DND-41 (cell line): ENCODE data around the gene TGIF1.

Source experiments
- CTCF ChIP-seq: IDR thresholded peaks from 2 replicates; pipeline ENCODE4 v1.5.1; 2012; ENCODE audit warnings: borderline replicate concordance, low read length, moderate library complexity, mild to moderate bottlenecking; ENCODE audit not compliant: poor library complexity, severe bottlenecking; ENCODE audit errors: extremely low read depth
- EZH2 ChIP-seq: IDR thresholded peaks from 3 replicates; pipeline ENCODE4 v1.6.1; 2012; ENCODE audit warnings: borderline replicate concordance, low read depth, mild to moderate bottlenecking, moderate library complexity, low read length, inconsistent platforms; ENCODE audit not compliant: severe bottlenecking

GRCh38 chr18:3444954-3445353 is 5.0 kb upstream of the TGIF1 start:
- TF ChIP-seq CTCF (no peak), EZH2 (no peak)
